GM12865 (cell line): ENCODE results near the gene USP38.
"Not testable (repeated sequence)": the region's sequence is repeated elsewhere in the genome, so short reads cannot be mapped to it uniquely, and the experiment has no call there.

Source experiments
- DNase-seq: peaks from one replicate; pipeline ENCODE4 v3.0.0; 2010; ENCODE audit warnings: low read depth
- H3K4me3 ChIP-seq: 2 replicates; pipeline ENCODE4 v1.5.1; 2011; ENCODE audit warnings: mild to moderate bottlenecking, low read depth, low read length, control low read depth
- CTCF ChIP-seq: IDR thresholded peaks from 2 replicates; pipeline ENCODE4 v1.5.1; 2011; ENCODE audit warnings: low read length, control low read depth, low read depth, inconsistent platforms; ENCODE audit not compliant: insufficient read depth; ENCODE audit errors: missing control alignments

The USP38 gene

GRCh38 chr4:143184503-143185252, at the start of gene USP38:
Gene USP38 (plus strand): TSS chr4:143184917. CDS start chr4:143185451, 534 bp downstream.
- TF ChIP-seq CTCF = peak; percentile 18
- H3K4me3 ChIP-seq = peak within 1 kb of the TSS; percentile 87
- DNase-seq = peak; percentile 96

- no peak for TF ChIP-seq CTCF
- H3K4me3 ChIP-seq = no peak overlapping the region
- no peak for DNase-seq
Measured at GRCh38 chr4:143135358-143135757, 49.4 kb upstream of the USP38 start.

- no peak overlapping the region for H3K4me3 ChIP-seq
- TF ChIP-seq CTCF = no peak
- DNase-seq = no peak
Measured at GRCh38 chr4:143140696-143141095, 44.0 kb upstream of the USP38 start.

- DNase-seq = no peak
- no peak for TF ChIP-seq CTCF
- no peak overlapping the region for H3K4me3 ChIP-seq
Measured at GRCh38 chr4:143148521-143148920, 36.2 kb upstream of the USP38 start.

- DNase-seq = no peak
- H3K4me3 ChIP-seq = no peak overlapping the region
- TF ChIP-seq CTCF = no peak
Measured at GRCh38 chr4:143156853-143157252, 27.9 kb upstream of the USP38 start.

- no peak for DNase-seq
- no peak for TF ChIP-seq CTCF
Measured at GRCh38 chr4:143163614-143164013, 21.1 kb upstream of the USP38 start.

GRCh38 chr4:143166722-143167121, 18.0 kb upstream of the USP38 start:
- H3K4me3 ChIP-seq, DNase-seq: not testable (repeated sequence)

More at GRCh38 chr4:143163614-143164013, 21.1 kb upstream of the USP38 start:
- no peak overlapping the region for H3K4me3 ChIP-seq
